CD14-positive monocyte (primary cell): Measurements from ENCODE around the gene TEX54. TPM values are rescaled to one million over a fixed set of nuclear protein-coding genes. Genes with fewer than 3 reads are reported as not detected.
A peak's percentile ranks its signal among the peaks of the same experiment; 100 is the strongest.

Experiments used
- DNase-seq, 3 donors: peaks; one replicate each; pipeline ENCODE4 v3.0.0-alpha.2; 2011 to 2022
- H2AFZ ChIP-seq: 2 replicates; pipeline ENCODE4 v1.6.0; 2012; ENCODE audit warnings: mild to moderate bottlenecking, low read depth, low read length, inconsistent platforms; ENCODE audit not compliant: insufficient read depth, poor library complexity, severe bottlenecking
- H3K27ac ChIP-seq, 2 donors: 1 replicate in 1 of 2; 2 replicates in 1 of 2; pipeline ENCODE4 v1.5.1; 2012 to 2013; ENCODE audit warnings: low read length in 2 of 2, control low read depth in 1 of 2, inconsistent platforms in 1 of 2, low read depth in 1 of 2, mild to moderate bottlenecking in 1 of 2
- H3K27me3 ChIP-seq, 2 donors: one replicate each; pipeline versions ENCODE4 v1.6.0 to v1.6.1; 2011 to 2013; ENCODE audit warnings: low read length in 2 of 2; ENCODE audit not compliant: control insufficient read depth in 2 of 2, insufficient read depth in 2 of 2
- H3K36me3 ChIP-seq, 2 donors: replicated peaks in 1 of 2; 1 replicate in 1 of 2; 2 replicates in 1 of 2; pipeline versions ENCODE4 v1.5.1 to v1.6.1; 2012 to 2013; ENCODE audit warnings: low read length in 2 of 2, control low read depth in 1 of 2, inconsistent platforms in 1 of 2, mild to moderate bottlenecking in 1 of 2; ENCODE audit not compliant: insufficient read depth in 2 of 2, control insufficient read depth in 1 of 2
- H3K4me1 ChIP-seq, 2 donors: 1 replicate in 1 of 2; 2 replicates in 1 of 2; pipeline versions ENCODE4 v1.5.1 to v1.6.1; 2012 to 2013; ENCODE audit warnings: low read length in 2 of 2, control low read depth in 1 of 2, inconsistent platforms in 1 of 2, mild to moderate bottlenecking in 1 of 2, moderate library complexity in 1 of 2; ENCODE audit not compliant: insufficient read depth in 2 of 2, control insufficient read depth in 1 of 2
- H3K4me2 ChIP-seq: replicated peaks from 2 replicates; pipeline ENCODE3; 2012; ENCODE audit warnings: low read length, moderate library complexity, mild to moderate bottlenecking; ENCODE audit not compliant: poor library complexity, severe bottlenecking; ENCODE audit errors: extremely low read depth
- H3K4me3 ChIP-seq, 3 experiments: fragments of 200-600 bp in 1 of 3; sonication (generic) in 1 of 3; replicated peaks in 1 of 3; 1 replicate in 2 of 3; 2 replicates in 1 of 3; pipeline ENCODE4 v1.5.1; 2011 to 2013; ENCODE audit warnings: low read length in 3 of 3, mild to moderate bottlenecking in 3 of 3, control low read depth in 2 of 3, low read depth in 2 of 3, inconsistent platforms in 1 of 3, moderate library complexity in 1 of 3
- H3K79me2 ChIP-seq: 2 replicates; pipeline ENCODE4 v1.6.0; 2012; ENCODE audit warnings: mild to moderate bottlenecking, control low read depth, inconsistent platforms, low read length, moderate library complexity; ENCODE audit not compliant: insufficient read depth
- H3K9ac ChIP-seq: 2 replicates; pipeline ENCODE4 v1.6.0; 2017; ENCODE audit warnings: low read length, mild to moderate bottlenecking; ENCODE audit not compliant: insufficient read depth, poor library complexity, severe bottlenecking
- H3K9me3 ChIP-seq, 2 donors: replicated peaks in 1 of 2; 1 replicate in 1 of 2; 2 replicates in 1 of 2; pipeline versions ENCODE4 v1.5.1 to v1.6.1; 2012 to 2013; ENCODE audit warnings: low read length in 2 of 2, control low read depth in 1 of 2; ENCODE audit not compliant: control insufficient read depth in 1 of 2, insufficient read depth in 1 of 2
- H4K20me1 ChIP-seq: 2 replicates; pipeline ENCODE4 v1.6.0; 2012; ENCODE audit warnings: mild to moderate bottlenecking, low read length, control low read depth, moderate library complexity; ENCODE audit not compliant: insufficient read depth
- H3K27ac Mint-ChIP-seq, 7 donors: one replicate each; pipeline ENCODE4 v1.8.0; 2020; ENCODE audit warnings: mild to moderate bottlenecking in 7 of 7, mixed read lengths in 7 of 7, moderate library complexity in 6 of 7, inconsistent platforms in 2 of 7
- H3K27me3 Mint-ChIP-seq, 3 donors: one replicate each; pipeline ENCODE4 v1.8.0; 2021 to 2022; ENCODE audit warnings: low read depth in 3 of 3, mild to moderate bottlenecking in 3 of 3, mixed read lengths in 3 of 3, moderate library complexity in 3 of 3, inconsistent platforms in 1 of 3
- H3K36me3 Mint-ChIP-seq, 2 donors: one replicate each; pipeline ENCODE4 v1.8.0; 2020; ENCODE audit warnings: mixed read lengths in 2 of 2, inconsistent platforms in 1 of 2, mild to moderate bottlenecking in 1 of 2
- H3K4me1 Mint-ChIP-seq: one replicate; pipeline ENCODE4 v1.8.0; 2020; ENCODE audit warnings: mild to moderate bottlenecking, mixed read lengths
- H3K4me3 Mint-ChIP-seq, 2 donors: one replicate each; pipeline ENCODE4 v1.8.0; 2020; ENCODE audit warnings: mild to moderate bottlenecking in 2 of 2, mixed read lengths in 2 of 2, moderate library complexity in 1 of 2
- H3K9me3 Mint-ChIP-seq, 7 donors: one replicate each; pipeline ENCODE4 v1.8.0; 2020 to 2022; ENCODE audit warnings: mixed read lengths in 7 of 7, mild to moderate bottlenecking in 6 of 7, moderate library complexity in 6 of 7, inconsistent platforms in 2 of 7
- WGBS: methylation state at CpG from one replicate; pipeline ENCODE4 v1.1.5; 2013; ENCODE audit warnings: missing lambda C conversion rate; ENCODE audit not compliant: insufficient coverage; 5-methylcytosine and 5-hydroxymethylcytosine counted together
- intact Hi-C, 2 donors: fragments of 100-400 bp; cut with micrococcal nuclease; formaldehyde crosslinking; loops; one replicate each; pipeline versions ENCODE4 v1.15.0 to v1.15.1; 2023
- polyA plus RNA-seq, 3 donors: library from polyadenylated mRNA; depleted of rRNA in 1 of 3; unstranded in 2 of 3; stranded (reverse) in 1 of 3; fragments of 300-500 nt in 2 of 3; fragments of >200 nt in 1 of 3; fragmentation: Illumina TruSeq in 2 of 3; gene quantifications; 1 replicate in 2 of 3; 2 replicates in 1 of 3; pipeline ENCODE4 v1.2.3, GENCODE V29; 2012 to 2021
- TF ChIP-seq, protein P1 (sequence below): fragments of 200-600 bp; IDR thresholded peaks from one replicate; pipeline ENCODE4 v1.8.0; 2022; ENCODE audit warnings: antibody characterized with exemption, mild to moderate bottlenecking

Gene TEX54
- polyA plus RNA-seq, 3 donors, result 0.74 TPM; not detected in 2

DNA sequence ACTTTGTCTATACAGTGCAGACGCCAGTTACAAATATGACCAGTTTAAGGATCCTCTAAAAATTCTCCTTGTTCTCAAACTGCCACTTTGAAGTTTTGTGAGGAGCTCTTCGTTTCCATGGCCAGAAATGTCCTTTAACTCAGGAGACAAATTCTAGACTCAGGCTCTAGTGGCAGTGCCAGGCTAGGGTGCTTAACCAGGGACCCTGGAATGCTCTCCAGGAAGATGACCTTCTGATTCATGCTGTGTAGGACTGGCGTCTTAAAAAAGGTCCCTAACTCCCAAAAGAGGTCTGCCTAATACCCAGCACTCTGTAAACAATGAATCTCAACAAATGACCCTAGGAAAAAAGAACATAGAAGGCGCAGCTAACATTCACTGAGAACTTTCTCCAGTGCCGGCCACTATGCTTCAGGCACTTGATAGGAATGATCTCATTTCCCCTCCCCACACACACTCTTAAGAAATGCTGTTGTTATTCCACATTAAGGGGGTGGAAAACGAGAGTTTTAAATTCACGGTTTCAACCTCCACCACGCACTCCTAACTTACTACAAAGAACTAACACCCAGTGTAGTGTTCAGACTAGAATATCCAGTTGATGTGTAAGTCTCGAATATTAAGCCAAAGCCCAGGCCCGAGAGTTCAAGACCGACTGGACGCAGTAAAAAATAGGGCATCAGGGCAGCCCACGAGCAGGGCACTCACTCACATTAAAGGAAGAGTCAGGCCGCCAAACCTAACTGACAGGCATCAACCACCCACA is 28.1 kb downstream of the TEX54 start:
- H3K4me1 ChIP-seq, result peaks cover 44 to 48% of the 10 kb centered on the region in 2 donors
- Mint-ChIP-seq H3K4me1 (peaks cover 35% of the 10 kb centered on the region), H3K36me3 (peaks cover 45 to 53% of the 10 kb centered on the region in 2 donors), H3K9me3 (no peaks in the 10 kb centered on the region), H3K27ac (peak overlapping the region; percentile 93 to 99 (median 96)), H3K4me3 (peak overlapping the region; percentile 97 to 98), H3K27me3 (peaks cover 0 to 3% (median 2%) of the 10 kb centered on the region in 3 donors)
- peak overlapping the region; percentile 75 to 97 (median 91) for H3K4me3 ChIP-seq
- H4K20me1 ChIP-seq, result peaks cover 54% of the 10 kb centered on the region
- peaks cover 63% of the 10 kb centered on the region for H3K79me2 ChIP-seq
- no peaks in the 10 kb centered on the region for H3K9me3 ChIP-seq
- intact Hi-C loops, result loop anchor here (1.0 to 5.0 kb wide), 3 partner anchors 28 to 33 kb away; partner anchors contain the start of genes STX5 (in 1 of the 2), TAF6L (in 1 of the 2), TEX54 (in 1 of the 2) and WDR74 (in 1 of the 2)
- TF ChIP-seq, protein P1, sequence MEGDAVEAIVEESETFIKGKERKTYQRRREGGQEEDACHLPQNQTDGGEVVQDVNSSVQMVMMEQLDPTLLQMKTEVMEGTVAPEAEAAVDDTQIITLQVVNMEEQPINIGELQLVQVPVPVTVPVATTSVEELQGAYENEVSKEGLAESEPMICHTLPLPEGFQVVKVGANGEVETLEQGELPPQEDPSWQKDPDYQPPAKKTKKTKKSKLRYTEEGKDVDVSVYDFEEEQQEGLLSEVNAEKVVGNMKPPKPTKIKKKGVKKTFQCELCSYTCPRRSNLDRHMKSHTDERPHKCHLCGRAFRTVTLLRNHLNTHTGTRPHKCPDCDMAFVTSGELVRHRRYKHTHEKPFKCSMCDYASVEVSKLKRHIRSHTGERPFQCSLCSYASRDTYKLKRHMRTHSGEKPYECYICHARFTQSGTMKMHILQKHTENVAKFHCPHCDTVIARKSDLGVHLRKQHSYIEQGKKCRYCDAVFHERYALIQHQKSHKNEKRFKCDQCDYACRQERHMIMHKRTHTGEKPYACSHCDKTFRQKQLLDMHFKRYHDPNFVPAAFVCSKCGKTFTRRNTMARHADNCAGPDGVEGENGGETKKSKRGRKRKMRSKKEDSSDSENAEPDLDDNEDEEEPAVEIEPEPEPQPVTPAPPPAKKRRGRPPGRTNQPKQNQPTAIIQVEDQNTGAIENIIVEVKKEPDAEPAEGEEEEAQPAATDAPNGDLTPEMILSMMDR, result no peak
- peaks cover 40 to 43% of the 10 kb centered on the region in 2 donors for H3K36me3 ChIP-seq
- H3K4me2 ChIP-seq, result peak overlapping the region; percentile 82
- no peaks in the 10 kb centered on the region for H3K27me3 ChIP-seq
- H3K9ac ChIP-seq, result peak overlapping the region; percentile 89
- peak in 2 of 3 donors; percentile 30 to 36 for DNase-seq
- H2AFZ ChIP-seq, result no peak overlapping the region
- peak overlapping the region; percentile 98 for H3K27ac ChIP-seq
- WGBS, result 3% methylated on average over 9 of the region's 14 CpGs

DNA sequence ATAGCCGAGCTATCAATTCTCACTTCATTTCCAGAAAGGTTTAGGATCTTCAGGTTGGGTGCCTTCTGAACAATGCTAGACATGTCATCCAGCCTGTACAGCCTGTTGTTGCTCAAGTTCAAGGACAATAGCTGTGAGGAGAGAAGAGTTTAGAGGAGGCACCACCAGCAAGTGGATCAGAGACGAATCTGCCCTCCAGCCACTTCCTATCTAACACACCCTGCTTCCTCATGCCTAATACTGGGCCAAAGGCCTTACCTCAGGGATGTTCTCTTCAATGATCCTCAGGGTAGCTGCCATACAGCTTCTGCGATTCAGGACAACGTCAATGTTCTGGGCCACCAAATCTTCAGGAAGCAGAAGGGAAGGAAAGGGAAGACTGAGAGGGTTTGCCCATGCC is 31.6 kb downstream of the TEX54 start:
- DNase-seq, result no peak
- no peak overlapping the region for H3K4me3 ChIP-seq
- H3K27ac ChIP-seq, result peak overlapping the region in 1 of 2 donors; percentile 32
- no peak overlapping the region for H3K4me2 ChIP-seq
- H3K36me3 Mint-ChIP-seq, result peaks cover 71 to 80% of the 10 kb centered on the region in 2 donors
- intact Hi-C loops, result loop anchor here in 1 of 2 donors (5.0 kb wide), 1 partner anchor 36 kb away; the partner anchor contains the start of gene WDR74
- H3K36me3 ChIP-seq, result peaks cover 74 to 77% of the 10 kb centered on the region in 2 donors
- H3K4me3 Mint-ChIP-seq, result no peak overlapping the region
- TF ChIP-seq, protein P1, result no peak
- no peak overlapping the region for H3K9ac ChIP-seq
- no peaks in the 10 kb centered on the region for H3K9me3 ChIP-seq
- peaks cover 88% of the 10 kb centered on the region for H4K20me1 ChIP-seq
- WGBS, result 100% methylated on average over 1 of the region's 4 CpGs
- H3K79me2 ChIP-seq, result peaks cover 91% of the 10 kb centered on the region
- no peak overlapping the region for H2AFZ ChIP-seq
- peaks cover 19 to 21% of the 10 kb centered on the region in 2 donors for H3K4me1 ChIP-seq
- H3K4me1 Mint-ChIP-seq, result peaks cover 14% of the 10 kb centered on the region
- H3K27ac Mint-ChIP-seq, result peak overlapping the region in 4 of 7 donors; percentile 19 to 66 (median 63)
- peaks cover 0 to 1% (median 0%) of the 10 kb centered on the region in 3 donors for H3K27me3 Mint-ChIP-seq
- H3K27me3 ChIP-seq, result no peaks in the 10 kb centered on the region
- H3K9me3 Mint-ChIP-seq, result no peaks in the 10 kb centered on the region
